Subcutaneous abdominal adipose tissue (tissue), 5 donors: ENCODE data around the gene ATP10D.

Experiments
- H3K27ac ChIP-seq: one replicate; pipeline ENCODE4 v1.7.0; 2013; ENCODE audit warnings: low read depth, mild to moderate bottlenecking, inconsistent platforms, low read length, moderate library complexity
- H3K27me3 ChIP-seq, 5 donors: one replicate each; pipeline ENCODE4 v1.7.0; 2013; ENCODE audit warnings: low read length in 5 of 5, inconsistent platforms in 1 of 5; ENCODE audit not compliant: control insufficient read depth in 5 of 5, insufficient read depth in 4 of 5
- H3K36me3 ChIP-seq, 5 donors: one replicate each; pipeline ENCODE4 v1.7.0; 2013; ENCODE audit warnings: low read length in 5 of 5; ENCODE audit not compliant: control insufficient read depth in 5 of 5, insufficient read depth in 5 of 5
- H3K4me1 ChIP-seq, 5 donors: one replicate each; pipeline ENCODE4 v1.7.0; 2013; ENCODE audit warnings: low read length in 5 of 5, mild to moderate bottlenecking in 3 of 5, moderate library complexity in 1 of 5; ENCODE audit not compliant: control insufficient read depth in 5 of 5, insufficient read depth in 5 of 5
- H3K4me3 ChIP-seq, 5 donors: one replicate each; pipeline ENCODE4 v1.7.0; 2013; ENCODE audit warnings: low read length in 5 of 5, low read depth in 1 of 5
- H3K9ac ChIP-seq, 5 donors: one replicate each; pipeline ENCODE4 v1.7.0; 2013; ENCODE audit warnings: low read length in 5 of 5, mild to moderate bottlenecking in 4 of 5, moderate library complexity in 3 of 5
- H3K9me3 ChIP-seq, 5 donors: one replicate each; pipeline ENCODE4 v1.7.0; 2013; ENCODE audit warnings: low read length in 5 of 5; ENCODE audit not compliant: control insufficient read depth in 5 of 5
- donor health status: healthy.
- donor health status: healthy.
- donor health status: healthy.
- donor health status: healthy.
- donor health status: healthy.

The ATP10D gene

DNA sequence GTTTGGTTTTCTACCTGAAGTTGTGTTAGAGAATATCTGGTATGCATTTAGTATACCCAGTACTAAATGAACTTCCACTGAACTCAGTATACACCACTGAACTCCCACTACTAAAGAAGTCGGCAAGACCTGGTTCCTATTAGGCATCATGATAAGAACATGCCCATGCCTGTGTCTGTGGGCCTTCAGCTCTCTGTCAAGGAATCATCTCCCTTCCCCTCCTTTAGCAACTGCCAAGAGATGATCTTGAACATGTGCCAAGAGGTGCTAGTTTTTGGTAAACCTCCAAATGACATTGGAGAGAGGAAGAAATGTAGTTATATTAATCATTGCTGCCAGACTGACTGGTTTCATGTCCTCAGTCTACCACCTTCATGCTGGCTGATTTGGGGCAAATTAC, 113.2 kb downstream of the ATP10D start:
- no peak overlapping the region for H3K27ac ChIP-seq
- H3K27me3 ChIP-seq: no peaks in the 10 kb centered on the region
- peaks cover 0 to 4% (median 0%) of the 10 kb centered on the region in 5 donors for H3K36me3 ChIP-seq
- H3K9me3 ChIP-seq: peaks cover 0 to 2% (median 0%) of the 10 kb centered on the region in 5 donors
- no peak overlapping the region for H3K4me3 ChIP-seq
- H3K4me1 ChIP-seq: no peaks in the 10 kb centered on the region
- no peak overlapping the region for H3K9ac ChIP-seq

GRCh38 chr4:47598896-47599295, 113.8 kb downstream of the ATP10D start:
- Histone ChIP-seq H3K4me3 (no peak overlapping the region), H3K27me3 (no peaks in the 10 kb centered on the region), H3K9me3 (peaks cover 0 to 3% (median 0%) of the 10 kb centered on the region in 5 donors), H3K27ac (no peak overlapping the region), H3K4me1 (no peaks in the 10 kb centered on the region), H3K9ac (no peak overlapping the region), H3K36me3 (peaks cover 0 to 2% (median 0%) of the 10 kb centered on the region in 5 donors)

DNA sequence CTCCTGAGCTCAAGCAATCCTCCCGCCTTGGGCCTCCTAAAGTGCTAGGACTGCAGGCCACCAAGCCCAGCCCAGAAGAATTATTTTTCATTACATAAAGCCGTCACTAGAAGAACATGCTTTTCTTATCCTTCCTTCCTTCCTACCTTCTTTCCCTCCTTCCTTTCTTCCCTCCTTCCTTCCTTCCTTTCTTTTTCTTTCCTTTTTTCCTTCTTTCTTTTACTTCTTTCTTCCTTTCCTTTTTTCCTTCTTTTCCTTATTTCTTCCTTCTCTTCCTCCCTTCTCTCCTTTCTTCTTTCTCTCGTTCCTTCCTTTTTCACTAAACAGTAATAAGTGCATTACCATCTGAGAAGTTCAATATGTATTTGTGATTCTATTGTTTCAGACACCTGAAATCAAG, 121.4 kb downstream of the ATP10D start:
- H3K36me3 ChIP-seq: no peaks in the 10 kb centered on the region
- no peaks in the 10 kb centered on the region for H3K4me1 ChIP-seq
- H3K27ac ChIP-seq: no peak overlapping the region
- H3K4me3 ChIP-seq: no peak overlapping the region
- H3K9ac ChIP-seq: no peak overlapping the region
- peaks cover 0 to 3% (median 0%) of the 10 kb centered on the region in 5 donors for H3K9me3 ChIP-seq
- no peaks in the 10 kb centered on the region for H3K27me3 ChIP-seq

DNA sequence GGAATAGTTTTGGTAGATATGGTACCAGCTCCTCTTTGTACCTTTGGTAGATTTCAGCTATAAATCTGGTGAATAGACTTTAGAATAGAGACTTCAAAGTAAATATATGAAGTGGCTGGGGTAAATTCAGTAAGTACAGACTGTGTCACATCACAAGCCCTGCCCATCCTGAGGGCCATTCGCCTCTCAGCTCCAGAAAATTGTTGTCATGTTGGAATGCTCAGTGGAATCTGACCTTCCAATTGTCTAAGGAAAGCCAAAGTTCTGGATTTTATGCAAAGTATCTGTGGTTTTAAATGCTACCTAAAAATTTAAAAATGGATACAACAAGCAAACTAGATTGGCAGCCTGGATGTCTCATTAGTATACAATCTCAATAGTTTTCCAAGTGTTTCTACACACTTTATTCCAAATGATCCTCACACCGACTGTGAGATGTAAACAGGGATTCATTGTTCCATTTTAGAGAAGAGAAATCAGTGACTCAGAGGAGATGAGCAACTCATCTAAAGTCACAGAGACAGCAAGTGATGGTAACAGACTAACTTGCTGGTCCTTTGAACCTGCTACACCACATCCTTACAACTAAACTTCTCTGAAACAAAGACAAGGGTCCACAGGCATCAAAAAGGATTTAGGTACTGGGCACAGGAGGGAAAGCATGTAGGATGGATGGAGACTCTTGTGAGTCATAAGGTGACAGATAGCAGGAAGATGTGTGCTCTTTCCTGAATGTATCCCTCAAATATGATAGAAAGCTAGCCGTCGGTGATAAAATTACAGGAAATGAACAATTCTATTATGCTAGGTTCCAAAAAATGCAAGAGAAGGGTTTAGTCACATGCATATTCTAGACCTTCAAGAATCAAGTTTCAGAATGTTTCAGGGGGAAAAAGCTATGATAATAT, 127.3 kb downstream of the ATP10D start:
- Histone ChIP-seq H3K9me3 (no peaks in the 10 kb centered on the region), H3K4me3 (no peak overlapping the region), H3K4me1 (no peaks in the 10 kb centered on the region), H3K27ac (no peak overlapping the region), H3K36me3 (no peaks in the 10 kb centered on the region), H3K27me3 (no peaks in the 10 kb centered on the region), H3K9ac (no peak overlapping the region)

GRCh38 chr4:47615385-47615784, 130.3 kb downstream of the ATP10D start:
- H3K4me3 ChIP-seq: no peak overlapping the region
- H3K9me3 ChIP-seq: no peaks in the 10 kb centered on the region
- H3K27me3 ChIP-seq: no peaks in the 10 kb centered on the region
- no peaks in the 10 kb centered on the region for H3K36me3 ChIP-seq
- no peak overlapping the region for H3K27ac ChIP-seq
- no peaks in the 10 kb centered on the region for H3K4me1 ChIP-seq
- no peak overlapping the region for H3K9ac ChIP-seq

DNA sequence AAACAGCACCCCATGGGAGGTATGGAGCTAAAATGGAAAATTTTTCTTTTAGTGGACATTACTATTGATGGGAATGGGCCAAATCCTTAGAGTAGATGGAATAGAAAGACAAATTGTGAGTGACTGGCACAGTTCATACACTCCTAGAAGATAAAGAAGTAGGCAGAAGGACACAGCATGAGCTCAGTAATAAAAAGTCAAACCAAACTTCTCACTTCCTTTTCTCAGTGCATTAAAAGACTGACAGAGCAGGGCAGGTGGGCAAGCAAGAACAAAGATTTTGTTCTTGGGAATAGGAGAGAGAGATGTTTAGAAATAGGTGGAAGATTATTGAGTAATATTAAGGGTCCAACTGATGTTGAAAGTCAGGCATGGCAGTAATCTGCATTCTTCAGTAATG, 132.5 kb downstream of the ATP10D start:
- Histone ChIP-seq H3K9me3 (no peaks in the 10 kb centered on the region), H3K4me3 (no peak overlapping the region), H3K27ac (no peak overlapping the region), H3K4me1 (no peaks in the 10 kb centered on the region), H3K36me3 (no peaks in the 10 kb centered on the region), H3K27me3 (no peaks in the 10 kb centered on the region), H3K9ac (no peak overlapping the region)

DNA sequence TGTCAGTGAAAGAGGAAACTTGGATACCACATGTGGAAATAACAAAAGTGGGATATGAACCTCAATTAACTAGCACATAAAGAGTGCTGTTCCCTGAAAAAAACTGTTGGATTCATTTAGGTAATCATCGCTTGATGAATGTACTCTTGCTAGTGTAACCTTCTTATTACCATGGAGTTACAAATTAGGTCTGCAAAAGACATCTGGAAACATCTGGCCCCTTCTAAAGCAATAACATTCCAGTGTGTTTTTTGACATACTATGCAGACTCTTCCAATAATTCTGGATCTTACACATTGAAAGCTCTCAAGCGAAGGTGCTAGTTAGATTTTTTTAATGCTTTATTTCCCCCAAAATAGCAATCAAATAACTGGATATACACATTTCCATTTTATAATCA, 134.6 kb downstream of the ATP10D start:
- Histone ChIP-seq H3K27me3 (no peaks in the 10 kb centered on the region), H3K9ac (no peak overlapping the region), H3K27ac (no peak overlapping the region), H3K4me3 (no peak overlapping the region), H3K9me3 (no peaks in the 10 kb centered on the region), H3K36me3 (no peaks in the 10 kb centered on the region), H3K4me1 (no peaks in the 10 kb centered on the region)

DNA sequence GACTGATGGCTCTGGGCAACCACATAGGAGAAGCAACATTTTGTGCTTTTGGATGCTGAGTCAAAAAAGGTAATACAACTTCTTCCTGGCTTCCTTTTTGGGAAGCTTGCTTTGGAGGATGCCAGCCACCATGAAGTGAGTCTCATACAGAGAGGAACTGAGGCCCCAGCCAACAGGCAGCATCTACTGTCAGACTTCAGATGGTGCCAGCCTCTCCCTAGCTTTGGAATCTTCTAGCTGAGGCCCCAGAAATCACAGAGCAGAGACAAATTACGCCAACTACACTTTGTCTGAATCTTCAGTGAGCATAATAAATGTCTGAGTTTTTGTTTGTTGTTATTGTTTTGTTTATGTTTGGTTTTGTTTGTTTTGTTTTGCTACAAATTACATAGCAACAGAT, 136.1 kb downstream of the ATP10D start:
- Histone ChIP-seq H3K36me3 (no peaks in the 10 kb centered on the region), H3K9me3 (no peaks in the 10 kb centered on the region), H3K4me1 (no peaks in the 10 kb centered on the region), H3K4me3 (no peak overlapping the region), H3K27ac (no peak overlapping the region), H3K27me3 (no peaks in the 10 kb centered on the region), H3K9ac (no peak overlapping the region)

- Histone ChIP-seq H3K9me3 (no peaks in the 10 kb centered on the region), H3K4me1 (no peaks in the 10 kb centered on the region), H3K36me3 (no peaks in the 10 kb centered on the region), H3K4me3 (no peak overlapping the region), H3K27me3 (no peaks in the 10 kb centered on the region), H3K27ac (no peak overlapping the region), H3K9ac (no peak overlapping the region)
These were observed 139.0 kb downstream of the ATP10D start for GRCh38 chr4:47624031-47624441.

- Histone ChIP-seq H3K27me3 (no peaks in the 10 kb centered on the region), H3K9me3 (no peaks in the 10 kb centered on the region), H3K27ac (no peak overlapping the region), H3K9ac (no peak overlapping the region), H3K4me1 (no peaks in the 10 kb centered on the region), H3K4me3 (no peak overlapping the region), H3K36me3 (no peaks in the 10 kb centered on the region)
These were observed 146.1 kb downstream of the ATP10D start for GRCh38 chr4:47631161-47631560.
